Spleen (tissue), 7 donors: ENCODE measurements around the gene MUC2.

ENCODE experiments used
- POLR2A ChIP-seq, 3 donors: fragments of 450-650 bp; IDR thresholded peaks; one replicate each; pipeline ENCODE4 v1.5.1; 2017; ENCODE audit warnings: antibody characterized with exemption in 3 of 3, mild to moderate bottlenecking in 1 of 3
- TF ChIP-seq, protein P1 (sequence below), 11 experiments: fragments of 200-600 bp in 7 of 11; fragments of 450-650 bp in 4 of 11; sonication (generic) in 4 of 11; IDR thresholded peaks in 8 of 11; conservative IDR thresholded peaks in 3 of 11; 1 replicate in 7 of 11; 2 replicates in 4 of 11; pipeline versions ENCODE4 v1.4.0 to v1.8.0; 2016 to 2021; ENCODE audit warnings: antibody characterized with exemption in 11 of 11, inconsistent platforms in 4 of 11, mild to moderate bottlenecking in 1 of 11
- donor health status: DM: no; HTN: no; CAD: no; lungs with moderate emphysema.
- donor health status: DM: no; HTN: no; CAD: no.
- donor health status: DM: no; HTN: no; CAD: no.

DNA sequence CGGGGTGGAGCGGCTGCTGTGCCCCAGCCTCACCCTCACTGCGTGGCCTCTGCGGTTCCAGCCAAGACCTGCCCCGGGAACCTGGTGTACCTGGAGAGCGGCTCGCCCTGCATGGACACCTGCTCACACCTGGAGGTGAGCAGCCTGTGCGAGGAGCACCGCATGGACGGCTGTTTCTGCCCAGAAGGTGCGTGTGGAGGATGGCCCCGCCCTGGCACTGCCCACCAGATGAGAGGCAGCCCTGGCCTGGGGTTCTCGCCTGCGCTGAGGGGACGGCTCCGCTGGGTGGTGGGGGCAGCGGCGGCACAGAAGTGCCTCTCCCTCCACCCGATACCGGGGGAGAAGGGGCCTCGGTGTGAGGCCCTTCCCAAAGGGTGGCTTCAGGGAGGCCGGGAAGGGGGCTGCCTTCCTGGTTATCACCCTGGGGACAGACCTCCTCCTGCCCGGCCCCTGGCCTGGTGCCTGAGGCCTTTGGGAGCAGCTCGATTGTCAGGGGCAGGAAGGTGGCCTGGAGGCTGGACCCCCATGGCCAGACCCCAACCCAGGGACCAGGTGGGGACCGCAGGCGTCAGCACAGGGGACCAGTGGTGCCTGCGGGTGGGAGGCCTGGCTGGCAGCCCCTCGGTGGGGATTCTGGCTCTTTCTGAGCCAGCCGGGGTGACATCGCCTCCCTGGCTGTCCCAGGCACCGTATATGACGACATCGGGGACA lies 7.1 kb downstream of the MUC2 start:
- TF ChIP-seq, protein P1, sequence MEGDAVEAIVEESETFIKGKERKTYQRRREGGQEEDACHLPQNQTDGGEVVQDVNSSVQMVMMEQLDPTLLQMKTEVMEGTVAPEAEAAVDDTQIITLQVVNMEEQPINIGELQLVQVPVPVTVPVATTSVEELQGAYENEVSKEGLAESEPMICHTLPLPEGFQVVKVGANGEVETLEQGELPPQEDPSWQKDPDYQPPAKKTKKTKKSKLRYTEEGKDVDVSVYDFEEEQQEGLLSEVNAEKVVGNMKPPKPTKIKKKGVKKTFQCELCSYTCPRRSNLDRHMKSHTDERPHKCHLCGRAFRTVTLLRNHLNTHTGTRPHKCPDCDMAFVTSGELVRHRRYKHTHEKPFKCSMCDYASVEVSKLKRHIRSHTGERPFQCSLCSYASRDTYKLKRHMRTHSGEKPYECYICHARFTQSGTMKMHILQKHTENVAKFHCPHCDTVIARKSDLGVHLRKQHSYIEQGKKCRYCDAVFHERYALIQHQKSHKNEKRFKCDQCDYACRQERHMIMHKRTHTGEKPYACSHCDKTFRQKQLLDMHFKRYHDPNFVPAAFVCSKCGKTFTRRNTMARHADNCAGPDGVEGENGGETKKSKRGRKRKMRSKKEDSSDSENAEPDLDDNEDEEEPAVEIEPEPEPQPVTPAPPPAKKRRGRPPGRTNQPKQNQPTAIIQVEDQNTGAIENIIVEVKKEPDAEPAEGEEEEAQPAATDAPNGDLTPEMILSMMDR (IDR thresholded peaks at IDR 0.05 in 8 of 11, conservative IDR thresholded peaks at IDR 0.05 in 3 of 11), result no peak
- no peak for TF ChIP-seq POLR2A (IDR thresholded peaks at IDR 0.05)
